Kidney (tissue), 14 donors: ENCODE data around the gene PHF21A. TPM values are rescaled to one million over a fixed set of nuclear protein-coding genes. Genes with fewer than 3 reads are reported as not detected.

Experiments used
- DNase-seq, 5 donors: peaks; one replicate each; pipeline ENCODE4 v3.0.0-alpha.2; 2013 to 2020
- FAIRE-seq: peaks from 2 replicates; lab custom pipeline; 2012; peaks lifted over from hg19 to GRCh38; lab: Jason Lieb, UNC
- H3K27ac ChIP-seq, 2 donors: one replicate each; pipeline ENCODE4 v1.7.0; 2013; ENCODE audit warnings: low read depth in 2 of 2, low read length in 2 of 2, inconsistent platforms in 1 of 2
- H3K27me3 ChIP-seq: one replicate; pipeline ENCODE4 v1.7.1; 2013; ENCODE audit warnings: low read length, inconsistent platforms; ENCODE audit not compliant: control insufficient read depth, insufficient read depth
- H3K36me3 ChIP-seq, 3 donors: one replicate each; pipeline versions ENCODE4 v1.7.0 to v1.7.1; 2013; ENCODE audit warnings: low read length in 3 of 3, control low read depth in 1 of 3, inconsistent platforms in 1 of 3; ENCODE audit not compliant: insufficient read depth in 3 of 3, control insufficient read depth in 2 of 3
- H3K4me1 ChIP-seq, 3 donors: one replicate each; pipeline versions ENCODE4 v1.7.0 to v1.7.1; 2013; ENCODE audit warnings: low read length in 3 of 3, inconsistent platforms in 1 of 3, low read depth in 1 of 3; ENCODE audit not compliant: control insufficient read depth in 2 of 3, insufficient read depth in 2 of 3
- H3K4me3 ChIP-seq, 3 donors: one replicate each; pipeline versions ENCODE4 v1.7.0 to v1.8.1; 2013; ENCODE audit warnings: low read length in 3 of 3, control low read depth in 1 of 3, inconsistent platforms in 1 of 3
- H3K9ac ChIP-seq, 3 donors: one replicate each; pipeline versions ENCODE4 v1.7.0 to v1.7.1; 2013; ENCODE audit warnings: low read length in 3 of 3, control low read depth in 1 of 3, inconsistent platforms in 1 of 3
- H3K9me3 ChIP-seq, 3 donors: one replicate each; pipeline versions ENCODE4 v1.7.0 to v1.7.1; 2013; ENCODE audit warnings: low read length in 3 of 3, control low read depth in 1 of 3, inconsistent platforms in 1 of 3; ENCODE audit not compliant: control insufficient read depth in 2 of 3, insufficient read depth in 1 of 3
- CTCF ChIP-seq: IDR thresholded peaks from 3 replicates; pipeline ENCODE4 v1.5.1; 2012; ENCODE audit warnings: mild to moderate bottlenecking, moderate library complexity, borderline replicate concordance; ENCODE audit not compliant: insufficient read depth; ENCODE audit errors: extremely low read depth
- intact Hi-C: fragments of 100-400 bp; cut with DNase I; formaldehyde crosslinking; loops from one replicate; pipeline ENCODE4 v1.11.1; 2022
- polyA plus RNA-seq: library from polyadenylated mRNA; stranded (reverse); fragments of 350-450 nt; fragmentation: Illumina TruSeq; extraction: RNeasy Lipid Tissue Mini Kit (QIAGEN cat#74804); gene quantifications from one replicate; pipeline ENCODE4 v1.2.3, GENCODE V29; 2014; ENCODE audit warnings: low read depth, low replicate concordance; ENCODE audit not compliant: insufficient read depth
- total RNA-seq: library from RNA; stranded (reverse); fragmentation: NEBNext Ultra II Directional; extraction: Animal tissue kit (Norgen Biotek cat#: 25700); gene quantifications from one replicate; pipeline ENCODE4 v1.2.1, GENCODE V29; 2021
- donor health status: control.
- donor health status: control.
- donor health status: control.
- donor health status: control.
- donor health status: control.
- donor health status: DM: yes; HTN: yes; CAD: no.
- donor health status: Normal renal cell carcinoma (clear cell type).

The PHF21A gene
- total and polyA plus RNA-seq, 2 donors from 2014 or later: 9.6 to 48.2 TPM

- FAIRE-seq (no peak), DNase-seq (no peak)
- intact Hi-C loops: no loop called here
- Histone ChIP-seq H3K9me3 (no peaks in the 10 kb centered on the region), H3K9ac (no peak overlapping the region), H3K36me3 (peaks cover 2 to 4% (median 2%) of the 10 kb centered on the region in 3 donors), H3K27me3 (no peaks in the 10 kb centered on the region), H3K4me3 (no peak overlapping the region), H3K27ac (no peak overlapping the region), H3K4me1 (no peaks in the 10 kb centered on the region)
- no peak for TF ChIP-seq CTCF
Measured at GRCh38 chr11:46079662-46080061, 41.6 kb downstream of the PHF21A start.

- Histone ChIP-seq H3K27ac (no peak overlapping the region), H3K9ac (no peak overlapping the region), H3K27me3 (no peaks in the 10 kb centered on the region), H3K4me3 (no peak overlapping the region), H3K4me1 (peaks cover 0 to 2% (median 0%) of the 10 kb centered on the region in 3 donors), H3K36me3 (peaks cover 0 to 4% (median 2%) of the 10 kb centered on the region in 3 donors), H3K9me3 (no peaks in the 10 kb centered on the region)
- no peak for TF ChIP-seq CTCF
- intact Hi-C loops: no loop called here
- no peak for FAIRE-seq
- no peak for DNase-seq
Measured at GRCh38 chr11:46075928-46076327, 45.3 kb downstream of the PHF21A start.

GRCh38 chr11:46075168-46075567, 46.1 kb downstream of the PHF21A start:
- Histone ChIP-seq H3K27me3 (no peaks in the 10 kb centered on the region), H3K4me1 (peaks cover 0 to 2% (median 0%) of the 10 kb centered on the region in 3 donors), H3K9me3 (no peaks in the 10 kb centered on the region), H3K9ac (no peak overlapping the region), H3K27ac (no peak overlapping the region), H3K4me3 (no peak overlapping the region), H3K36me3 (peaks cover 0 to 4% (median 2%) of the 10 kb centered on the region in 3 donors)
- no peak for TF ChIP-seq CTCF
- intact Hi-C loops: no loop called here
- FAIRE-seq (no peak), DNase-seq (no peak)

- intact Hi-C loops: no loop called here
- FAIRE-seq (no peak), DNase-seq (peak in 2 of 5 donors; percentile 48 to 53)
- no peak overlapping the region for H3K9ac ChIP-seq
- H3K4me3 ChIP-seq: no peak overlapping the region
- no peaks in the 10 kb centered on the region for H3K9me3 ChIP-seq
- H3K27me3 ChIP-seq: no peaks in the 10 kb centered on the region
- peaks cover 0 to 2% (median 0%) of the 10 kb centered on the region in 3 donors for H3K4me1 ChIP-seq
- H3K36me3 ChIP-seq: peaks cover 0 to 2% (median 0%) of the 10 kb centered on the region in 3 donors
- TF ChIP-seq CTCF: no peak
- no peak overlapping the region for H3K27ac ChIP-seq
Measured at GRCh38 chr11:46073632-46074031, 47.6 kb downstream of the PHF21A start.
